Measurements from ENCODE around the gene STK11IP. TPM values are rescaled to one million over a fixed set of nuclear protein-coding genes. Genes with fewer than 3 reads are reported as not detected.

The STK11IP gene
- total RNA-seq, 2 experiments from 2014 or later: 35.3 to 40.3 TPM

DNA sequence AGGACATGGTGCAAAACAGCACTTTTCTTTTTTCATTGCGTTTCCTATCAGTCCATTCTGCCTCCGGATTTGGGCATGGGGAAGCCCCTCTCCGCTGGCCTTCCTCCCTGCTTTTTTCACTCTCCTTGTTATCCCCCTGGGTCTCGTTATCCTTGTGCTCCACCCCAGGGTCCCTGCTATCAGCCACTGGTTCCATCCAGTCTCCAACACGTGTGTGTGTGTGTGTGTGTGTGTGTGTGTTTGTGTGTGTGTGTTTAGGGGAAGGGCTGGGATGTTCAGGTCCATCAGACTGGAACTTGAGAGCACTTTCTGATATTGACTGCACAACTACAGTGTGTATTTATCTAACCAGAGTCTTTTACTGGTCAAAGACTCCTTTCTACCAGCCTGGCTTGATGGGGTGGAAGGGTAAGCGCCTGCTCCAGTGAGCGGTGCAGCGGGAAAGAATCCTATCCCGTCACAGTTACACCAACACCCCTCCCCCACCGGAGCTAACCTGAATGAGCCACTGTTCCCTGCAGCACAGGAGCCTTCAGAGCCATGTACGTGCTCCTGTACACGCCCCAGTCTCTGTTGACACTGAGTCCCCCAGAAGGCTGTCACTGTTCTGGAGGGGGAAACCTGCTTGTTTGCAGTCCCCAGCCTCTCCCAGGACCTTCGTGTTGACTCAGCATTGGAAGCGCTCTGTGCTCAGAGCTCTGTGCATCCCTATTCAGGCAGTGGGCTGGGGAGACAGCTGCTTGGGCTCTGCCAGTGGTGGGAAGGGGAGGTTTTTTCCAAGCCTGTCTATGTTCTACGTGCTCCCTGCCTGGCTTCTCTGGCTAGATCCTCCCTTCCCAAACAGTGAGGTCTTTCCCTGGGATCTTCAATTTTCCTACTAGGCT, 20.9 kb upstream of the STK11IP start:
- no peaks in the 10 kb centered on the region for H3K9me3 Mint-ChIP-seq
- no peaks in the 10 kb centered on the region for H3K36me3 Mint-ChIP-seq (ENCODE audit: low read depth)
- ChIA-PET CTCF (interaction anchor here (1.8 kb wide), 1 partner anchor 16 kb away, joined by 5 read pairs; no protein-coding TSS in a partner anchor), POLR2A (no interaction called here)
- DNase-seq: no peak
- peaks cover 19% of the 10 kb centered on the region for H3K27me3 Mint-ChIP-seq
- no peaks in the 10 kb centered on the region for H3K4me1 Mint-ChIP-seq
- H3K4me3 Mint-ChIP-seq: no peak overlapping the region
- no peak overlapping the region for H3K27ac Mint-ChIP-seq

DNA sequence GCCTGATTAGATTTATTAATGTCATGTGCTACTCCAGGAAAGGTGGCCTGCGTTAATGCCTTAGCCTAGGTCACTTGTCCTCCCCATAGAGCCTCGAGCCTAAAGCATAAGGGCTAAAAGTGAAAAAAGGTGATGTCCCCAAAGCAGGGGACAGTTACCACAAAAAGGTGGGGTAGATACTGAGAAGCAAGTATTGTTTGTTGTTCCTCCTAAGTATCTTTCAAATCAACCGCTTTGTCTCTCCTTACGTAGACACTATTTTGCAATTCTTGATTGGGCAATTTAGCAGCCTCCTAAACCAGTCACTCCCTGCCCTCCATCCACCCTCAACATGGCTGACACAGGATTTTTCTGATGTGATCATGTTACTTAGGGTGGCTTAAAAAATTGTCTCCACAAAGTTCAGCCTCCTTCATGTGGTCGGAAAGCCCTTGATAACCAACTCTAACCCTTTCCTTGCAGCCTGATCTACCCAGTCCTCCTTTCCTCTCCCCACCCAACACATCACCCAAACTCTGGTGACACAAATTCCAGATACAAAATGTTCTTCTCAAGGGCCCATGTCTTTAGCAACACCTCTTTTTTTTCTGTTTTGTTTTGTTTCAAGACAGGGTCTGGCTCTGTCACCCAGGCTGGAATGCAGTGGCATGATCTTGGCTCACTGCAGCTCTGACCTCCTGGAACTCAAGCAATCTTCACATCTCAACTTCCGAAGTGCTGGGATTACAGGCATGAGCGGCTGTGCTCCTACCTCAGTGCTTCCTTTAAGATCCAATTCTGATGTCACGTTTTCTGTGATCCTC, 18.6 kb upstream of the STK11IP start:
- Mint-ChIP-seq H3K27ac (no peak overlapping the region), H3K27me3 (peaks cover 6% of the 10 kb centered on the region), H3K9me3 (no peaks in the 10 kb centered on the region), H3K4me1 (no peaks in the 10 kb centered on the region), H3K4me3 (no peak overlapping the region), H3K36me3 (ENCODE audit: low read depth) (no peaks in the 10 kb centered on the region)
- no peak for DNase-seq
- ChIA-PET CTCF (interaction anchor here (1.0 kb wide), 1 partner anchor 18 kb away, joined by 8 read pairs; no protein-coding TSS in a partner anchor), POLR2A (no interaction called here)

DNA sequence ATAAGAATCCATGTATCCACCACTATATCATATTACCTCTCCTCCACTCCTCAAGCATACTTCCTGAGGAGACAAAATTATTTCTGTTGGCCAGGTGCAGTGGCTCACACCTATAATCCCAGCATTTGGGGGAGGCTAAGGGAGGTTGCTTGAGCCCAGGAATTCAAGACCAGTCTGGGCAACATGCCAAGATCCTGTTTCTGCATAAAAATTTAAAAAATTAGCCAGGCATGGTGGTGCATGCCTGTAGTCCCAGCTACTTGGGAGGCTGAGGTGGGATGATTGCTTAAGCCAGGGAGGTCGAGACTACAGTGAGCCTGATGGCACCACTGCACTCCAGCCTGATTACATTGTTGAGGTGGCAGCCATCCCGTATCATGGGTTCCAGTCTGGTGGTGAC, 16.3 kb upstream of the STK11IP start:
- no peak for DNase-seq
- ChIA-PET POLR2A (no interaction called here), CTCF (no interaction called here)
- Mint-ChIP-seq H3K4me1 (no peaks in the 10 kb centered on the region), H3K27ac (no peak overlapping the region), H3K9me3 (no peaks in the 10 kb centered on the region), H3K4me3 (no peak overlapping the region), H3K36me3 (ENCODE audit: low read depth) (no peaks in the 10 kb centered on the region), H3K27me3 (peaks cover 9% of the 10 kb centered on the region)

DNA sequence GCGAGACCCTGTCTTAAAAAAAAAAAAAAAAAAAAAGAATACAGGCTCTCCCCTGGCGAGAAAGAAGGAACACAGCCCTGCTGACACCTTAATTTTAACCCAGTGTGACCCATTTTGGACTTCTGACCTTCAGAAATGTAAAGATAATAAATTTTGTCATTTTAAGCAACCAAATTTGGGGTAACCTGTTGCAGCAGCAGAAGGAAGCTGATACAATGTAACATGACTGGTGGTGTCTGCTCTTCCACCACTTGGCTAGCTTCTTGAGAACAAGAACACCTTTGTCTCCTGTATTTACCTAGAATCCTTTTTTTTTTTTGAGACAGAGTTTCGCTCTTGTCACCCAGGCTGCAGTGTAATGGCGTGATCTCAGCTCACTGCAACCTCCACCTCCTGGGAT, 6.6 kb upstream of the STK11IP start:
- Mint-ChIP-seq H3K27me3 (peaks cover 2% of the 10 kb centered on the region), H3K36me3 (ENCODE audit: low read depth) (no peaks in the 10 kb centered on the region), H3K9me3 (no peaks in the 10 kb centered on the region), H3K27ac (no peak overlapping the region), H3K4me1 (no peaks in the 10 kb centered on the region), H3K4me3 (no peak overlapping the region)
- DNase-seq: no peak
- ChIA-PET CTCF (interaction anchor here (1.0 kb wide), 1 partner anchor 35 kb away, joined by 3 read pairs; no protein-coding TSS in a partner anchor), POLR2A (no interaction called here)

DNA sequence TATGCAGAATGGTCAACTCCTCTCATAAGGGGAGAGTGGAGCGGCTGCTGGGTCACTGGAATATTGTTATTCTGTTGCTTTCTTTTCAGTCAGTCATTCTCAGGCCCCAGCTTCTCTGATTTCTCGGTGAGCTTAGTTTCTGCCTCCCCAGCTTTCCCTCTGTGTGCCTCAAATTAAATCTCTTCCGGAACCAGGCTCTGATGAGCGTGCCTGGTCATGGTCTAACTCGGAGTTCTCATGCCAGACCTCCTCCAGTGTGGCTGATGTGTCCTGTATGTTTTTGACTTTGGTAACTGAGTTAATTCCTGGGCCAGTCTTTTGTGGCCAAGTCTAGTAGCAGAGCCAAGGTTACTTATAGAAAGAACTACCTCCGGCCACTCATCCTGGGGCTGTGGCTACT, 4.9 kb upstream of the STK11IP start:
- peaks cover 8% of the 10 kb centered on the region for H3K4me1 Mint-ChIP-seq
- no peaks in the 10 kb centered on the region for H3K27me3 Mint-ChIP-seq
- no peak overlapping the region for H3K27ac Mint-ChIP-seq
- H3K4me3 Mint-ChIP-seq: no peak overlapping the region
- no peaks in the 10 kb centered on the region for H3K36me3 Mint-ChIP-seq (ENCODE audit: low read depth)
- POLR2A ChIA-PET: no interaction called here
- no peaks in the 10 kb centered on the region for H3K9me3 Mint-ChIP-seq
- no peak for DNase-seq
- CTCF ChIA-PET: interaction anchor here (0.8 kb wide), 1 partner anchor 8 kb away, joined by 3 read pairs; no protein-coding TSS in a partner anchor

DNA sequence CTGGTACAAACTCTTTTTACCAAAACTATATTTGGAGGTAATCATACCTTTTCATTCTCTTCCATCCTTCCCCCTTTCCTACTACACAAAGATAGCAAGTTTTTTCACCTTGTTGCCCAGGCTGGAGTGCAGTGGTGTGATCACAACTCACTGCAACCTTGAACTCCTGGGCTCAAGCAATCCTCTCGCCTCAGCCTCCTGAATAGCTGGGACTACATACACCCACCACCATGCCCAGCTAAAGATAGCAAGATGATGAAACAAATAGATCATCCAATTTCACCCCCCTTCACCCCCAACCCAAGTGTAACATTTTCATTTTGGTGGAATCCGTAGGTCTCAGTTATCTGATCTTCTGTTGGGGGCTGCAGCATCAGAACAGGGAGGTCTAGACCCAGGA, 4.5 kb upstream of the STK11IP start:
- POLR2A ChIA-PET: no interaction called here
- H3K4me1 Mint-ChIP-seq: peaks cover 11% of the 10 kb centered on the region
- CTCF ChIA-PET: interaction anchor here (0.6 to 1.4 kb wide), 3 partner anchors 9 to 52 kb away, joined by 3 to 4 read pairs (median 3); no protein-coding TSS in a partner anchor

DNA sequence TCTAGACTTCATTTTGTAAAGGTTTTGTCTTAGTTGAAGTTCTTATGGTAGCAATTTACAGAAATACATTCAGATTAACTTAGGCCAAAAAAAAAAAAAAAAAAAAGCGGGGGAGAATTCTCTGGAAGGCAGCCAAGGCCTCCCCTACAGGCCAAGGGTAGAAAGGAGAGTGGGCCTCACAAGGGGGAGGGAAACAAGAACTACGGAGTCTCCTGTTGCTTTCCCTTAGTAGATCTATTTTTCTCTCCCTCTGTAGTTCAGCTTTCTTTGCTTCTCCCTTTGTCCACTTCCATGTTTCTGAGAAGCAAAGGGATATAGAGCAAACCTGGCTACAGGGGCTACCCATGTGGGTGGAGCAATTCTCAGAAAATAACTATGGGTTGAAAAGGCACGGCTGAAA, 2.4 kb upstream of the STK11IP start:
- ChIA-PET POLR2A (interaction anchor here (0.6 kb wide), 1 partner anchor 132 kb away, joined by 4 read pairs; no protein-coding TSS in a partner anchor), CTCF (interaction anchor here (0.9 kb wide), 1 partner anchor 15 kb away, joined by 3 read pairs; no protein-coding TSS in a partner anchor)
- H3K36me3 Mint-ChIP-seq (ENCODE audit: low read depth): no peaks in the 10 kb centered on the region
- no peaks in the 10 kb centered on the region for H3K9me3 Mint-ChIP-seq
- DNase-seq: no peak
- H3K4me1 Mint-ChIP-seq: peaks cover 22% of the 10 kb centered on the region
- no peak overlapping the region for H3K27ac Mint-ChIP-seq
- H3K4me3 Mint-ChIP-seq: no peak overlapping the region
- no peaks in the 10 kb centered on the region for H3K27me3 Mint-ChIP-seq

More for the DNA sequence above, 4.5 kb upstream of the STK11IP start:
- Mint-ChIP-seq H3K9me3 (no peaks in the 10 kb centered on the region), H3K27ac (no peak overlapping the region), H3K4me3 (no peak overlapping the region), H3K27me3 (no peaks in the 10 kb centered on the region), H3K36me3 (ENCODE audit: low read depth) (no peaks in the 10 kb centered on the region)
- no peak for DNase-seq

DNA sequence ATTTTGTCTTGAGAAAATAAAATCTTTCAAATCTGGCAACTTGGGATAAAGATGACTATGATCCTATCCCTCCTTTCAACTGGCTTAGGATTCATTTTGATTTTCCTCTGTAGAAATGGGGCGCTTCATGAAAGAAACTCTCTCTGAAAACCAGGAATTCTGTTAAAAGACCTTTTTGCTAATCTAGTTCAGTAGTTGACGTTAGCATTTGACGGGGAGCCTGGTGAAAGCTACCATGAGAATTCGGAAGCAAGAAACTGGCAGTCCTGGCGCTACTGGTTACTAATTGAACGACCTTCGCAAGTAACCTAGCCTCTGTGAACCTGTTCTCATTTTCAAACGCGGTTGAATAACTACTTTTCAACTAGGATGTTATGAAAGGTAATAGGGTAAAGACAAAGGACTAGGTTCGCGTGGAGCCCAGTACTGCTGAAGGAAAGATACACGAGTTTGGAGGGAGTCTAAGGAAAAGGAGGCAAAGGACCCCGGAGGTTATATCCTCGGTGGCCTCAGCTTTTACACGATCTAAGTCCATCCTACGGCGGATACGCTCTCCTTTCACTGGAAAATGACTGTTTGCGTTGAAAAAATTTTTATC, 604 bp upstream of the STK11IP start:
- ChIA-PET CTCF (interaction anchor here (0.7 to 2.3 kb wide), 5 partner anchors 10 to 67 kb away, joined by 3 to 7 read pairs (median 3); no protein-coding TSS in a partner anchor), POLR2A (no interaction called here)
- DNase-seq: no peak
- H3K4me1 Mint-ChIP-seq: peaks cover 27% of the 10 kb centered on the region
- no peaks in the 10 kb centered on the region for H3K9me3 Mint-ChIP-seq
- peak overlapping the region; percentile 96 for H3K27ac Mint-ChIP-seq
- peak overlapping the region; percentile 92 for H3K4me3 Mint-ChIP-seq
- H3K36me3 Mint-ChIP-seq (ENCODE audit: low read depth): peaks cover 3% of the 10 kb centered on the region
- no peaks in the 10 kb centered on the region for H3K27me3 Mint-ChIP-seq

DNA sequence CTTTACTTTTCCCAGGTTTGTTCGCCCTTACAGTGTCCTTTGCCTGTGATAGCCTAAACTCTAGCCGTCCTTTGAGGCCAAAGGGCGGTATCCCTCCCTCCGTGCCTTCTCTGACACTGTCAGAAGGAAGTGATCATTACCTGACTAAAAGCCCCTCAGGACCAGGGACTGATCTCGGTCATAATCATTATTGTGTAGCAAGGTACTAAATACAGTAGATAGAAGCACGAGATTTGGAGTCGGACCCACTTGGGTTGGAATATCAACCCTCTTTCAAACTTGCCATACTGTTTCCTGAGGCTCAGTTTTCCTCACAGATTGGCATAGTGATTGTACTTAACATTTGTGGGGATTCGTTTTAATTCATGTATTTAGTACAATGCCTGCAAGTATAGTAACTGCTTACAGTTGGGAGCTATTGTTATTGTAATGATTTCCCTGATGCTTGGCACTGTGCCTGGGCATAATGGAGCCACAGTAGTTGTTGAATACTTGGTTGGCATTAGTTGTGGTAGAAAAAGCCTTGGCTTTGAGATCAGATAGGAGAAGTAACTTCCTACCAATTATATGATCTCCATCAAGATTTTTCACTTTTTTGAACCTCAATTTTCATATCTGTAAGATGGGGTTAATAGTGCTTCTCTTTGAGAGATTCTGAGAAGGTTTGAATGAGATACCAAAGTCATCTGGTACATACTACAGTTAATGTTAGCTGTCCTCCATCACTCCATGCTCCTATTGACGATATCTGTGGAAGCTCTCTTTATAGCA, 836 bp downstream of the STK11IP start:
- H3K36me3 Mint-ChIP-seq (ENCODE audit: low read depth): peaks cover 4% of the 10 kb centered on the region
- peak overlapping the region; percentile 92 for H3K4me3 Mint-ChIP-seq
- POLR2A ChIA-PET: no interaction called here

DNA sequence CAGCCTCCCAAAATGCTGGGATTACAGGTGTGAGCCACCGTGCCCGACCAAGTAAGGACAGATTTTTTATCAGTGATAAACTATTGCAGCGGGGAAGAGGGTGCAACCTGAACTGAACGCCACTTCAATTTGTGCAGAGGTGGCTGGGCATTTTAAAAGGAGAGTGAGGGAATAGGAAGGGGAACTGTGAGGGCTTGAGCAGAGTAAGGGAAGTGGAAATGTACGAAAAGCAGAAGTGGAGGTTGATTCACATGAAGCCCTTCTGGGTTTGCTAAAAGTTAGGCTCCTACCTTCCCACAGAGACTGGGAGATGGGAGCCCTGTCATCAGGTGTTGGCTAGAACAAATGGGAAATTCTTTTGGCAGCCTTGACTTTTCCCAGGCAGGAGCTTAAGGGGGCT, 6.1 kb downstream of the STK11IP start:
- DNase-seq: no peak
- POLR2A ChIA-PET: no interaction called here
- H3K9me3 Mint-ChIP-seq: no peaks in the 10 kb centered on the region
- peaks cover 10% of the 10 kb centered on the region for H3K4me1 Mint-ChIP-seq
- H3K27ac Mint-ChIP-seq: no peak overlapping the region
- H3K27me3 Mint-ChIP-seq: no peaks in the 10 kb centered on the region
- CTCF ChIA-PET: interaction anchor here (0.5 kb wide), 1 partner anchor 1654 kb away, joined by 3 read pairs; no protein-coding TSS in a partner anchor
- H3K36me3 Mint-ChIP-seq (ENCODE audit: low read depth): peaks cover 16% of the 10 kb centered on the region
- no peak overlapping the region for H3K4me3 Mint-ChIP-seq

More for the DNA sequence above, 836 bp downstream of the STK11IP start:
- Mint-ChIP-seq H3K27me3 (no peaks in the 10 kb centered on the region), H3K4me1 (peaks cover 27% of the 10 kb centered on the region), H3K9me3 (no peaks in the 10 kb centered on the region), H3K27ac (peak overlapping the region; percentile 96)
- DNase-seq: no peak
- CTCF ChIA-PET: interaction anchor here (0.9 to 2.3 kb wide), 3 partner anchors 11 to 69 kb away, joined by 3 to 7 read pairs (median 3); no protein-coding TSS in a partner anchor

DNA sequence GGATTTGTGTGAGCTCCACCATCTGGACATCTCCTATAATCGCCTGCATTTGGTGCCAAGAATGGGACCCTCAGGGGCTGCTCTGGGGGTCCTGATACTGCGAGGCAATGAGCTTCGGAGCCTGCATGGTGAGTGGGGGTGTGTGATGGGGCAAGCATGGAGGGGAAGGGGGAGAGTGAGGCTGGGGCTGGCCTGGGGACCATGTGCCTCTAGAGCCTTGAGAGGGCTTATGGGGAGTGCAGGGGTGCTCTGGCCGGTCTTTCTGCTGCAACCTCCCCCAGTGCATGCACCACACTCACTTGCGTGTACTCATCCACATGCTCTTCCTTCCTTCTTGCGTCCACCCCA, 7.9 kb downstream of the STK11IP start:
- no peak for DNase-seq
- CTCF ChIA-PET: interaction anchor here (1.0 to 1.1 kb wide), 2 partner anchors 9 to 106 kb away, joined by 3 read pairs; partner anchors contain the start of gene GMPPA
- Mint-ChIP-seq H3K4me1 (peaks cover 3% of the 10 kb centered on the region), H3K27ac (no peak overlapping the region), H3K27me3 (no peaks in the 10 kb centered on the region), H3K9me3 (no peaks in the 10 kb centered on the region), H3K4me3 (no peak overlapping the region), H3K36me3 (ENCODE audit: low read depth) (peaks cover 16% of the 10 kb centered on the region)
- POLR2A ChIA-PET: no interaction called here

DNA sequence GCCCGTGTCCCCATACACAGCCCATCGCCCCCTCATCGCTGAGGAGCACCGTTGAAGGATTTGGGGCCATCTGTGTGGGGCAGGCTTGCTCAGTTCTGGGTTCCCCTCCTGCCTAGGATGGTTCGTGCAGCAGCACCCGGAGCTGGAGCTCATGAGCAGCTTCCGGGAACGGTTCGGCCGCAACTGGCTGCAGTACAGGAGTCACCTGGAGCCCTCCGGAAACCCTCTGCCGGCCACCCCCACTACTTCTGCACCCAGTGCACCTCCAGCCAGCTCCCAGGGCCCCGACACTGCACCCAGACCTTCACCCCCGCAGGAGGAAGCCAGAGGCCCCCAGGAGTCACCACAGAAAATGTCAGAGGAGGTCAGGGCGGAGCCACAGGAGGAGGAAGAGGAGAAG, 10.3 kb downstream of the STK11IP start:
- Mint-ChIP-seq H3K4me3 (no peak overlapping the region), H3K27ac (no peak overlapping the region), H3K4me1 (peaks cover 8% of the 10 kb centered on the region), H3K9me3 (no peaks in the 10 kb centered on the region), H3K36me3 (ENCODE audit: low read depth) (peaks cover 25% of the 10 kb centered on the region), H3K27me3 (no peaks in the 10 kb centered on the region)
- CTCF ChIA-PET: interaction anchor here (1.1 kb wide), 1 partner anchor 12 kb away, joined by 4 read pairs; no protein-coding TSS in a partner anchor
- no peak for DNase-seq
- POLR2A ChIA-PET: no interaction called here
